MCF 10A (cell line): ENCODE data around the gene ENTPD7. TPM values are rescaled to one million over a fixed set of nuclear protein-coding genes. Genes with fewer than 3 reads are reported as not detected.

Experiments
- BruUV-seq: library from RNA; stranded (reverse); fragments of 400-500 nt; replicated peaks from 2 replicates; lab custom pipeline; 2021; lab: Mats Ljungman, UMichigan
- CTCF ChIA-PET: fragments of 300-600 bp; sonication (Branson Sonifier 250); formaldehyde crosslinking; extraction: SDS; loops from one replicate; lab custom pipeline; 2021; ENCODE audit warnings: antibody characterized with exemption, inconsistent platforms; lab: Yijun Ruan, JAX
- POLR2A ChIA-PET: fragments of 300-600, 350-650 bp; sonication (Branson Sonifier 250); formaldehyde crosslinking; extraction: SDS; loops from one replicate; lab custom pipeline; 2020; ENCODE audit warnings: antibody characterized with exemption, inconsistent platforms; lab: Yijun Ruan, JAX
- DNase-seq: peaks from one replicate; pipeline ENCODE4 v3.0.0-alpha.2; 2018; ENCODE audit not compliant: unreplicated experiment
- H3K27ac Mint-ChIP-seq: one replicate; pipeline ENCODE4 v1.8.0; 2022; ENCODE audit warnings: mild to moderate bottlenecking, low read depth, mixed read lengths; ENCODE audit not compliant: unreplicated experiment
- H3K27me3 Mint-ChIP-seq: one replicate; pipeline ENCODE4 v1.8.0; 2022; ENCODE audit warnings: mixed read lengths; ENCODE audit not compliant: insufficient read depth, unreplicated experiment
- H3K36me3 Mint-ChIP-seq: one replicate; pipeline ENCODE4 v1.8.0; 2022; ENCODE audit warnings: mild to moderate bottlenecking, moderate library complexity, mixed read lengths; ENCODE audit not compliant: insufficient read depth, unreplicated experiment
- H3K4me1 Mint-ChIP-seq: one replicate; pipeline ENCODE4 v1.8.0; 2022; ENCODE audit warnings: mixed read lengths; ENCODE audit not compliant: insufficient read depth, unreplicated experiment
- H3K4me3 Mint-ChIP-seq: one replicate; pipeline ENCODE4 v1.8.0; 2022; ENCODE audit warnings: mild to moderate bottlenecking, moderate library complexity, mixed read lengths; ENCODE audit not compliant: unreplicated experiment
- H3K9me3 Mint-ChIP-seq: one replicate; pipeline ENCODE4 v1.8.0; 2022; ENCODE audit warnings: mixed read lengths; ENCODE audit not compliant: unreplicated experiment
- intact Hi-C: fragments of 100-400 bp; cut with micrococcal nuclease; formaldehyde crosslinking; loops from 2 replicates; pipeline ENCODE4 v1.14.1; 2022
- total RNA-seq: library from RNA; stranded (reverse); gene quantifications from 2 replicates; pipeline ENCODE4 v1.2.3, GENCODE V29; 2022
- TF ChIP-seq, protein P1 (sequence below): fragments of 200-600 bp; IDR thresholded peaks from one replicate; pipeline ENCODE4 v1.8.0; 2022; ENCODE audit warnings: antibody characterized with exemption, mild to moderate bottlenecking; ENCODE audit not compliant: unreplicated experiment

The ENTPD7 gene
- total RNA-seq, 1 experiment from 2014 or later = 18.3 TPM

DNA sequence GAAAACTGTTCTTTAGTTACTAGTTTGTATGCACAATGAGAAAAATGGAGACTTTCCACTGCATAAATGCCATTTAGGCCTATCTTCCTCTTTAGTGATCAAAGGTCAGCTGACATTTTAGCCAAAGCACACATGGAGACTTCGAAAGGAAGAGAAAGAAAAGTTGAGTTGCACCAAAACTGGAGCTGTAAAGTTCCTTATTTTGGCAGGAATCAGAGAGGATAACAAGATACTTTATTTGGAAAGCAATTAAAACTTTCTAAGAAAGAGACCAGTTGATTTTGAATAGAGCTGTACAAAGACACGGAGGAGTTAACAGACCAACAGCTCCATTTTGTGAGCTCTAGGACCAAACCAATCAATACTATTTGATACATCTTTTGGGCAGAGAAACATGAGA is 14.2 kb downstream of the ENTPD7 start:
- no peak for DNase-seq
- ChIA-PET CTCF (no interaction called here), POLR2A (interaction anchor here (0.7 to 1.9 kb wide), 2 partner anchors 11 to 53 kb away, joined by 3 to 7 read pairs; partner anchors contain the start of gene SLC25A28)
- Mint-ChIP-seq H3K9me3 (no peaks in the 10 kb centered on the region), H3K36me3 (peaks cover 17% of the 10 kb centered on the region), H3K4me1 (no peaks in the 10 kb centered on the region), H3K4me3 (no peak overlapping the region), H3K27me3 (no peaks in the 10 kb centered on the region), H3K27ac (no peak overlapping the region)
- intact Hi-C loops = no loop called here
- BruUV-seq = no TSS peak
- TF ChIP-seq, protein P1, sequence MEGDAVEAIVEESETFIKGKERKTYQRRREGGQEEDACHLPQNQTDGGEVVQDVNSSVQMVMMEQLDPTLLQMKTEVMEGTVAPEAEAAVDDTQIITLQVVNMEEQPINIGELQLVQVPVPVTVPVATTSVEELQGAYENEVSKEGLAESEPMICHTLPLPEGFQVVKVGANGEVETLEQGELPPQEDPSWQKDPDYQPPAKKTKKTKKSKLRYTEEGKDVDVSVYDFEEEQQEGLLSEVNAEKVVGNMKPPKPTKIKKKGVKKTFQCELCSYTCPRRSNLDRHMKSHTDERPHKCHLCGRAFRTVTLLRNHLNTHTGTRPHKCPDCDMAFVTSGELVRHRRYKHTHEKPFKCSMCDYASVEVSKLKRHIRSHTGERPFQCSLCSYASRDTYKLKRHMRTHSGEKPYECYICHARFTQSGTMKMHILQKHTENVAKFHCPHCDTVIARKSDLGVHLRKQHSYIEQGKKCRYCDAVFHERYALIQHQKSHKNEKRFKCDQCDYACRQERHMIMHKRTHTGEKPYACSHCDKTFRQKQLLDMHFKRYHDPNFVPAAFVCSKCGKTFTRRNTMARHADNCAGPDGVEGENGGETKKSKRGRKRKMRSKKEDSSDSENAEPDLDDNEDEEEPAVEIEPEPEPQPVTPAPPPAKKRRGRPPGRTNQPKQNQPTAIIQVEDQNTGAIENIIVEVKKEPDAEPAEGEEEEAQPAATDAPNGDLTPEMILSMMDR = no peak

GRCh38 chr10:99674762-99675161 is 15.5 kb downstream of the ENTPD7 start:
- POLR2A ChIA-PET = interaction anchor here (1.4 kb wide), 1 partner anchor 16 kb away, joined by 3 read pairs; the partner anchor contains the start of gene ENTPD7
- no peak overlapping the region for H3K4me3 Mint-ChIP-seq

DNA sequence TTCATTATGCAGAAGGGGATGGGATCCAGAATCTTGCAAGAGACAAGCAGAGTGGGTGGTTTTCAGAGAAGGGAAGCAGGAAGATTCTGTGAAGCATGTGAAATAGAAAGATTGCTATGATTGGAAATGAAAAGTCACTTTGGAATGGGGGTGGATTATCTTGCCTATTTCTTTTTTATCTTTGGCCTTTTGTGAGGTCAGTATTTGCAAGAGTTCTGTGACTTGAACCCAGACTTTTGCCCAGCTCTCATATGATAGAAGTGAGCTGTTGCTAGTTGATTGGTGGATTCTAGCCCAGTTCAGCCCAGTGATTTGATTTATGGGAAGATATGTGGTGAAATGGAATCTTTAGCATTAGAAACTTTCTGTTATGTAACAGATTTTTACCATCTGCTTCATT is 17.1 kb downstream of the ENTPD7 start:
- intact Hi-C loops = no loop called here
- Mint-ChIP-seq H3K27me3 (no peaks in the 10 kb centered on the region), H3K27ac (no peak overlapping the region), H3K4me3 (no peak overlapping the region), H3K9me3 (no peaks in the 10 kb centered on the region), H3K4me1 (peaks cover under 1% of the 10 kb centered on the region), H3K36me3 (peaks cover 31% of the 10 kb centered on the region)
- no TSS peak for BruUV-seq
- POLR2A ChIA-PET = interaction anchor here (0.8 to 2.3 kb wide), 7 partner anchors 9 to 1988 kb away, joined by 3 to 13 read pairs (median 4); partner anchors contain the start of genes ENTPD7 and SLC25A28
- DNase-seq = no peak
- TF ChIP-seq, protein P1 = no peak
- CTCF ChIA-PET = interaction anchor here (0.7 to 1.1 kb wide), 4 partner anchors 45 to 1808 kb away, joined by 3 to 5 read pairs (median 4); no protein-coding TSS in a partner anchor

More at GRCh38 chr10:99674762-99675161, 15.5 kb downstream of the ENTPD7 start:
- no peak for DNase-seq
- intact Hi-C loops = no loop called here
- Mint-ChIP-seq H3K4me1 (no peaks in the 10 kb centered on the region), H3K27ac (no peak overlapping the region), H3K9me3 (no peaks in the 10 kb centered on the region), H3K27me3 (no peaks in the 10 kb centered on the region), H3K36me3 (peaks cover 29% of the 10 kb centered on the region)
- CTCF ChIA-PET = interaction anchor here (0.6 kb wide), 1 partner anchor 10 kb away, joined by 3 read pairs; no protein-coding TSS in a partner anchor
- TF ChIP-seq, protein P1 = no peak
- no TSS peak for BruUV-seq

- no peak for DNase-seq
- TF ChIP-seq, protein P1 = no peak
- H3K4me3 Mint-ChIP-seq = no peak overlapping the region
- intact Hi-C loops = no loop called here
- BruUV-seq = no TSS peak
- H3K4me1 Mint-ChIP-seq = peaks cover 5% of the 10 kb centered on the region
- ChIA-PET CTCF (interaction anchor here (0.7 to 1.1 kb wide), 3 partner anchors 46 to 241 kb away, joined by 3 to 5 read pairs (median 4); no protein-coding TSS in a partner anchor), POLR2A (interaction anchor here (0.9 to 2.3 kb wide), 6 partner anchors 10 to 1989 kb away, joined by 3 to 13 read pairs (median 5); partner anchors contain the start of genes ENTPD7 and SLC25A28)
- peaks cover 31% of the 10 kb centered on the region for H3K36me3 Mint-ChIP-seq
- H3K27me3 Mint-ChIP-seq = no peaks in the 10 kb centered on the region
- H3K9me3 Mint-ChIP-seq = no peaks in the 10 kb centered on the region
- no peak overlapping the region for H3K27ac Mint-ChIP-seq
Measured at GRCh38 chr10:99676895-99677294, 17.6 kb downstream of the ENTPD7 start.
